ENCODE measurements around the gene P2RX3.

GRCh38 chr11:57396744-57397143, 58.6 kb downstream of the P2RX3 start:
- no peak for TF ChIP-seq CTCF (conservative IDR thresholded peaks at IDR 0.05; ENCODE audit: low read depth in 2 of 2)
- no peak for TF ChIP-seq POLR2AphosphoS5 (IDR thresholded peaks at IDR 0.05; ENCODE audit: low read depth)
- TF ChIP-seq NANOG (IDR thresholded peaks at IDR 0.05; ENCODE audit: borderline replicate concordance) = no peak
- TF ChIP-seq EZH2phosphoT487 (IDR thresholded peaks at IDR 0.05; ENCODE audit: unreplicated experiment) = no peak
- no peak for TF ChIP-seq EZH2 (IDR thresholded peaks at IDR 0.05; ENCODE audit: low read depth, unreplicated experiment)
- TF ChIP-seq STAT1 (IDR thresholded peaks at IDR 0.05; ENCODE audit: unreplicated experiment) = no peak
- TF ChIP-seq JUNB (IDR thresholded peaks at IDR 0.05; ENCODE audit: unreplicated experiment) = no peak
- no peak for TF ChIP-seq CREB1 (CRISPR knock-in tag; IDR thresholded peaks at IDR 0.05; ENCODE audit: low read depth)
- TF ChIP-seq REST (IDR thresholded peaks at IDR 0.05; ENCODE audit: unreplicated experiment) = no peak
- TF ChIP-seq ZNF331 (CRISPR knock-in tag; IDR thresholded peaks at IDR 0.05; ENCODE audit: low read depth) = no peak
- TF ChIP-seq ZNF462 (CRISPR knock-in tag; IDR thresholded peaks at IDR 0.05) = no peak
- TF ChIP-seq ZNF114 (CRISPR knock-in tag; IDR thresholded peaks at IDR 0.05) = no peak
